Astrocyte (in vitro differentiated cells and primary cell): Measurements from ENCODE around the gene NTM.

Source experiments
- CTCF ChIP-seq: IDR thresholded peaks from 2 replicates; pipeline ENCODE4 v1.5.1; 2011; ENCODE audit warnings: low read depth, mild to moderate bottlenecking, inconsistent platforms, low read length, moderate library complexity; ENCODE audit not compliant: insufficient read depth
- EZH2 ChIP-seq: IDR thresholded peaks from 2 replicates; pipeline ENCODE4 v1.6.1; 2012; ENCODE audit warnings: mild to moderate bottlenecking, low read length, inconsistent platforms; ENCODE audit not compliant: insufficient read depth

GRCh38 chr11:131465039-131465438 is 94.6 kb downstream of the NTM start:
- TF ChIP-seq CTCF (no peak), EZH2 (no peak)
